Stimulated activated naive CD8-positive, alpha-beta T cell treated with anti-CD3 and anti-CD28 coated beads, Interleukin-15, Interleukin-2, amounts not matched to agents 100 ng/mL and 50 ng/mL, for 24 hours (primary cell): Measurements from ENCODE around the gene RTN1.

Experiments used
- H3K27ac Mint-ChIP-seq: one replicate; pipeline ENCODE4 v1.8.0; 2021; ENCODE audit warnings: mild to moderate bottlenecking, mixed read lengths
- H3K27me3 Mint-ChIP-seq: one replicate; pipeline ENCODE4 v1.8.0; 2021; ENCODE audit warnings: mixed read lengths
- H3K36me3 Mint-ChIP-seq: one replicate; pipeline ENCODE4 v1.8.0; 2021; ENCODE audit warnings: low read depth, mixed read lengths
- H3K4me1 Mint-ChIP-seq: one replicate; pipeline ENCODE4 v1.8.0; 2021; ENCODE audit warnings: low read depth, mixed read lengths
- H3K4me3 Mint-ChIP-seq: one replicate; pipeline ENCODE4 v1.8.0; 2021; ENCODE audit warnings: mild to moderate bottlenecking, mixed read lengths
- H3K9me3 Mint-ChIP-seq: one replicate; pipeline ENCODE4 v1.8.0; 2021; ENCODE audit warnings: mixed read lengths

The RTN1 gene

GRCh38 chr14:59727073-59727661 is 143.4 kb downstream of the RTN1 start:
- H3K9me3 Mint-ChIP-seq, result peaks cover 5% of the 10 kb centered on the region
- no peak overlapping the region for H3K27ac Mint-ChIP-seq
- no peak overlapping the region for H3K4me3 Mint-ChIP-seq
- no peaks in the 10 kb centered on the region for H3K36me3 Mint-ChIP-seq
- no peaks in the 10 kb centered on the region for H3K4me1 Mint-ChIP-seq
- no peaks in the 10 kb centered on the region for H3K27me3 Mint-ChIP-seq

- Mint-ChIP-seq H3K36me3 (no peaks in the 10 kb centered on the region), H3K27ac (no peak overlapping the region), H3K27me3 (peaks cover 10% of the 10 kb centered on the region), H3K9me3 (no peaks in the 10 kb centered on the region), H3K4me1 (no peaks in the 10 kb centered on the region), H3K4me3 (no peak overlapping the region)
These were observed 159.5 kb downstream of the RTN1 start for GRCh38 chr14:59711080-59711479.

- H3K27me3 Mint-ChIP-seq, result peaks cover 10% of the 10 kb centered on the region
These were observed 162.6 kb downstream of the RTN1 start for GRCh38 chr14:59707778-59708561.

GRCh38 chr14:59705866-59706265 is 164.7 kb downstream of the RTN1 start:
- Mint-ChIP-seq H3K27ac (no peak overlapping the region), H3K4me3 (no peak overlapping the region), H3K9me3 (peaks cover 4% of the 10 kb centered on the region), H3K4me1 (no peaks in the 10 kb centered on the region), H3K27me3 (peaks cover 5% of the 10 kb centered on the region), H3K36me3 (no peaks in the 10 kb centered on the region)

More at GRCh38 chr14:59707778-59708561, 162.6 kb downstream of the RTN1 start:
- H3K4me1 Mint-ChIP-seq, result no peaks in the 10 kb centered on the region
- no peaks in the 10 kb centered on the region for H3K36me3 Mint-ChIP-seq
- no peak overlapping the region for H3K27ac Mint-ChIP-seq
- H3K9me3 Mint-ChIP-seq, result peaks cover 4% of the 10 kb centered on the region
- no peak overlapping the region for H3K4me3 Mint-ChIP-seq

GRCh38 chr14:59705245-59705644 is 165.3 kb downstream of the RTN1 start:
- Mint-ChIP-seq H3K36me3 (no peaks in the 10 kb centered on the region), H3K9me3 (peaks cover 4% of the 10 kb centered on the region), H3K27ac (no peak overlapping the region)

GRCh38 chr14:59704054-59704645 is 166.4 kb downstream of the RTN1 start:
- Mint-ChIP-seq H3K4me1 (no peaks in the 10 kb centered on the region), H3K27ac (no peak overlapping the region), H3K36me3 (no peaks in the 10 kb centered on the region), H3K4me3 (no peak overlapping the region), H3K27me3 (peaks cover 5% of the 10 kb centered on the region), H3K9me3 (peaks cover 4% of the 10 kb centered on the region)

More at GRCh38 chr14:59705245-59705644, 165.3 kb downstream of the RTN1 start:
- peaks cover 5% of the 10 kb centered on the region for H3K27me3 Mint-ChIP-seq
- no peak overlapping the region for H3K4me3 Mint-ChIP-seq
- no peaks in the 10 kb centered on the region for H3K4me1 Mint-ChIP-seq

- H3K27ac Mint-ChIP-seq, result no peak overlapping the region
- H3K36me3 Mint-ChIP-seq, result no peaks in the 10 kb centered on the region
- H3K4me3 Mint-ChIP-seq, result no peak overlapping the region
- peaks cover 3% of the 10 kb centered on the region for H3K27me3 Mint-ChIP-seq
- H3K9me3 Mint-ChIP-seq, result peaks cover 4% of the 10 kb centered on the region
- H3K4me1 Mint-ChIP-seq, result no peaks in the 10 kb centered on the region
These were observed 171.1 kb downstream of the RTN1 start for GRCh38 chr14:59699442-59699841.

GRCh38 chr14:59698793-59699192 is 171.8 kb downstream of the RTN1 start:
- no peak overlapping the region for H3K4me3 Mint-ChIP-seq
- H3K36me3 Mint-ChIP-seq, result no peaks in the 10 kb centered on the region
- H3K4me1 Mint-ChIP-seq, result no peaks in the 10 kb centered on the region
- peaks cover 4% of the 10 kb centered on the region for H3K9me3 Mint-ChIP-seq
- H3K27ac Mint-ChIP-seq, result no peak overlapping the region
- peaks cover 3% of the 10 kb centered on the region for H3K27me3 Mint-ChIP-seq

GRCh38 chr14:59695198-59695597 is 175.4 kb downstream of the RTN1 start:
- Mint-ChIP-seq H3K36me3 (no peaks in the 10 kb centered on the region), H3K27ac (no peak overlapping the region), H3K4me3 (no peak overlapping the region), H3K4me1 (no peaks in the 10 kb centered on the region), H3K9me3 (no peaks in the 10 kb centered on the region), H3K27me3 (peaks cover 6% of the 10 kb centered on the region)

- Mint-ChIP-seq H3K4me3 (no peak overlapping the region), H3K9me3 (no peaks in the 10 kb centered on the region), H3K4me1 (no peaks in the 10 kb centered on the region), H3K36me3 (no peaks in the 10 kb centered on the region), H3K27ac (no peak overlapping the region), H3K27me3 (peaks cover 17% of the 10 kb centered on the region)
These were observed 179.3 kb downstream of the RTN1 start for GRCh38 chr14:59691266-59691665.

GRCh38 chr14:59690426-59690825 is 180.2 kb downstream of the RTN1 start:
- H3K4me3 Mint-ChIP-seq, result no peak overlapping the region

GRCh38 chr14:59688224-59689170 is 182.1 kb downstream of the RTN1 start:
- Mint-ChIP-seq H3K27ac (no peak overlapping the region), H3K36me3 (no peaks in the 10 kb centered on the region), H3K27me3 (peaks cover 35% of the 10 kb centered on the region), H3K4me3 (no peak overlapping the region), H3K4me1 (no peaks in the 10 kb centered on the region), H3K9me3 (no peaks in the 10 kb centered on the region)

More at GRCh38 chr14:59690426-59690825, 180.2 kb downstream of the RTN1 start:
- Mint-ChIP-seq H3K27me3 (peaks cover 24% of the 10 kb centered on the region), H3K27ac (no peak overlapping the region), H3K4me1 (no peaks in the 10 kb centered on the region), H3K36me3 (no peaks in the 10 kb centered on the region), H3K9me3 (no peaks in the 10 kb centered on the region)

GRCh38 chr14:59687663-59688062 is 182.9 kb downstream of the RTN1 start:
- H3K4me1 Mint-ChIP-seq, result no peaks in the 10 kb centered on the region
- H3K9me3 Mint-ChIP-seq, result no peaks in the 10 kb centered on the region
- H3K27ac Mint-ChIP-seq, result no peak overlapping the region
- no peaks in the 10 kb centered on the region for H3K36me3 Mint-ChIP-seq
- peaks cover 41% of the 10 kb centered on the region for H3K27me3 Mint-ChIP-seq
- H3K4me3 Mint-ChIP-seq, result no peak overlapping the region

- Mint-ChIP-seq H3K4me3 (no peak overlapping the region), H3K4me1 (no peaks in the 10 kb centered on the region), H3K27me3 (peaks cover 23% of the 10 kb centered on the region), H3K9me3 (no peaks in the 10 kb centered on the region), H3K36me3 (no peaks in the 10 kb centered on the region), H3K27ac (no peak overlapping the region)
These were observed 190.7 kb downstream of the RTN1 start for GRCh38 chr14:59679872-59680271.
